Measurements from ENCODE around the gene STX8.
"Not testable (repeated sequence)": the region's sequence is repeated elsewhere in the genome, so short reads cannot be mapped to it uniquely, and the experiment has no call there.

The STX8 gene

DNA sequence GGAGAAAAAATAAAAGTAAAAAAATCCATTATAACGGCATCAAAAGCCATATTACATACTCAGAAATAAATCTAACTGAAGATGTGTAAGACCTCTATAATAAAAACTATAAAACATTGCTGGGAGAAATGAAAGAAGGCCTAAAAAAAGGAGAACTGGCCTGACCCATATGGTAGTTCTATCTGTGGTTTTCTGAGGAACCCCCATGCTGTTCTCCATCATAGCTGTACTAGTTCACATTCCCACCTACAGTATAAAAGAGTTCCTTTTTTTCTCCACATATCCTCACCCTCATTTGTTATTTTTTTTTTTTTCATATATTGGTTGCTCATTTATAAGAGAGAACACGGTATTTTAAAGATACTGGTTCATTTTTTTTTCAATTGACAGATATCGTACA is 191.8 kb downstream of the STX8 start:
- TF ChIP-seq, protein P1, sequence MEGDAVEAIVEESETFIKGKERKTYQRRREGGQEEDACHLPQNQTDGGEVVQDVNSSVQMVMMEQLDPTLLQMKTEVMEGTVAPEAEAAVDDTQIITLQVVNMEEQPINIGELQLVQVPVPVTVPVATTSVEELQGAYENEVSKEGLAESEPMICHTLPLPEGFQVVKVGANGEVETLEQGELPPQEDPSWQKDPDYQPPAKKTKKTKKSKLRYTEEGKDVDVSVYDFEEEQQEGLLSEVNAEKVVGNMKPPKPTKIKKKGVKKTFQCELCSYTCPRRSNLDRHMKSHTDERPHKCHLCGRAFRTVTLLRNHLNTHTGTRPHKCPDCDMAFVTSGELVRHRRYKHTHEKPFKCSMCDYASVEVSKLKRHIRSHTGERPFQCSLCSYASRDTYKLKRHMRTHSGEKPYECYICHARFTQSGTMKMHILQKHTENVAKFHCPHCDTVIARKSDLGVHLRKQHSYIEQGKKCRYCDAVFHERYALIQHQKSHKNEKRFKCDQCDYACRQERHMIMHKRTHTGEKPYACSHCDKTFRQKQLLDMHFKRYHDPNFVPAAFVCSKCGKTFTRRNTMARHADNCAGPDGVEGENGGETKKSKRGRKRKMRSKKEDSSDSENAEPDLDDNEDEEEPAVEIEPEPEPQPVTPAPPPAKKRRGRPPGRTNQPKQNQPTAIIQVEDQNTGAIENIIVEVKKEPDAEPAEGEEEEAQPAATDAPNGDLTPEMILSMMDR (IDR thresholded peaks at IDR 0.05; ENCODE audit: borderline replicate concordance, control extremely low read depth, extremely low read depth, insufficient read depth, missing control alignments): no peak
- in situ Hi-C loops (cut with MboI; ENCODE audit: low sequenced_read_pairs, unreplicated experiment): no loop called here
- no peak for DNase-seq (ENCODE audit: low spot score)

DNA sequence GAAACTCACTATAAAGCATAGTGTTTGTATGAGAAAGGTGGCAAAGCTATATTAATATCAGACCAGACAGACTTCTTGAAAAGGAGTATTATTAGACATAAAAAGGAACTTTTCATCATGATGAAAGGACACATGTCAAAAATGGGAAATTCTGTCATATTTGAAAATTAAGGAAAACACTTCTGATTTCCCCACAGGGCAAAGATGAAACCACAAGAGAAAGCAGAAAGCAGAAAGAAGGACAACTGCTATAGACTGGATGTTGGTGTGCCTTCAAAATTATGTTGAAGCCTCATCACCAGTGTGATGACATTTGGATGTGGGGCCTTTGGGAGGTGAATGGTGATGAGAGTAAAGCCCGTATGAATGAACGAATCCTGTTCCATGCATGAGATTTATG is 193.0 kb downstream of the STX8 start:
- in situ Hi-C loops (cut with MboI; ENCODE audit: low sequenced_read_pairs, unreplicated experiment): no loop called here
- TF ChIP-seq, protein P1 (IDR thresholded peaks at IDR 0.05; ENCODE audit: borderline replicate concordance, control extremely low read depth, extremely low read depth, insufficient read depth, missing control alignments): no peak
- no peak for DNase-seq (ENCODE audit: low spot score)

DNA sequence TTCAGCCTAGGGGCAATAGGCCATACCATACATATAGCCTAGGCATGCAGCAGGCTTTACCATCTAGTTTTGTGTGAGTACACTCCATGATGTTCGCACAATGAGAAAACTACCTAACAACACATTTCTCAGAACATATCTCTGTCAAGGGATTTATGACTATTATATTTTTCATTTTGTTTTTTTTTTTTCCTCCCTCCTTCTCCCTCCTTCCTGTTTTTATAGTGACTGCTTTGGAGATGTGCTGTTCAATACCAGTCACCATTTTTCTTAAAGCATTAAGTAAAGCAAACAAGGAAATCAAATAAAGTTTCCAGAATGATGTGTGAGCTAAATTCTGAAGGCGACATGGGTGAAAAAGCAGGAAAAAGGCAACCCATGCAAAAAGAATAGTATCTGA is 194.6 kb downstream of the STX8 start:
- no peak for DNase-seq (ENCODE audit: low spot score)
- in situ Hi-C loops (cut with MboI; ENCODE audit: low sequenced_read_pairs, unreplicated experiment): no loop called here
- TF ChIP-seq, protein P1 (IDR thresholded peaks at IDR 0.05; ENCODE audit: borderline replicate concordance, control extremely low read depth, extremely low read depth, insufficient read depth, missing control alignments): no peak

DNA sequence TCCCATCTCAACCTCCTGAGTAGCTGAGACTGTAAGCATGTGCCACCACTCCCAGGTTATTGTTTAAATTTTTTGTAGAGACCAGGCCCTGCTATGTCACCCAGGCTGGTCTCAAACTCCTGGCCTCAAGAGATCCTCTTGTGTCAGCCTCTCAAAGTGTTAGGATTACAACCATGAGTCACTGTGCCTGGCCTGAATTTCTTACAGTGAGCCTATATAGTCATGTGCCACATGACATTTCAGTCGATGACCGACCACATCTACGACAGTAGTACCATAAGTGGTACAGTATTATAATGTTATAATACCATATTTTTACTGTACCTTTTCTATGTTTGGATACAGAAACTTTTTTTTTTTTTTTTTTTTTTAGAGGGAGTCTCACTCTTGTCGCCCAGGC is 195.3 kb downstream of the STX8 start:
- TF ChIP-seq, protein P1 (IDR thresholded peaks at IDR 0.05; ENCODE audit: borderline replicate concordance, control extremely low read depth, extremely low read depth, insufficient read depth, missing control alignments): no peak
- in situ Hi-C loops (cut with MboI; ENCODE audit: low sequenced_read_pairs, unreplicated experiment): no loop called here
- no peak for DNase-seq (ENCODE audit: low spot score)

DNA sequence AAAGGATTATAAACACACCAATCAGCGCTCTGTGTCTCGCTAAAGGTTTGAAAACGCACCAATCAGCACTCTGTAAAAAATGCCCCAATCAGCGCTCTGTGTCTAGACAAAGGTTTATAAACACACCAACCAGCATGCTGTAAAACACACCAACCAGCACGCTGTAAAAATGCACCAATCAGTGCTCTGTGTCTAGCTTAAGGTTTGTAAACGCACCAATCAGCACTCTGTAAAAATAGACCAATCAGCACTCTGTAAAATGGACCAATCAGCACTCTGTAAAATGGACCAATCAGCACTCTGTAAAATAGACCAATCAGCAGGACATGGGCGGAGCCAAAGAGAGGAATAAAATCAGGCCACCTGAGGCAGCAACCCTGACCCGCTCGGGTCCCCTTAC is 199.4 kb downstream of the STX8 start:
- DNase-seq (ENCODE audit: low spot score); in situ Hi-C loops (cut with MboI; ENCODE audit: low sequenced_read_pairs, unreplicated experiment): not testable (repeated sequence)

DNA sequence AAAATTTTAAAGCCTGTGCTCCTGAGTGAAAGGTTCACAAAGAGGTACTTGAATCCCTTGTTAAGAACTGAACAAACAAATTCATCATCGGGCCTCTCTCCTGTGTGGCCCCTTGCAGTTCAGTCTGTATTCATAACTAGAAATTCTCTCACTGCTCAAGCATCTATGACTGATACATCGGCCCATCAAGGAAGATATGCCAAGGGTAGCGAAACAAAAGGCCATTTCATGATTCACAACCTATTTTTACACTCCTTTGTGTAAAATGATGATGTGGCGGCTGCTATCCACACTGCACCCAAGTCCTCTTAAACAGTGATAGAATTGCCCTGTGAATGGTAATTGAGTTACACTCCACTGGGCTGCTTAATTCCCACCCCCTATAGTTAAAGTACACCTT is 204.6 kb downstream of the STX8 start:
- TF ChIP-seq, protein P1 (IDR thresholded peaks at IDR 0.05; ENCODE audit: borderline replicate concordance, control extremely low read depth, extremely low read depth, insufficient read depth, missing control alignments): no peak
- in situ Hi-C loops (cut with MboI; ENCODE audit: low sequenced_read_pairs, unreplicated experiment): no loop called here
- DNase-seq (ENCODE audit: low spot score): no peak

DNA sequence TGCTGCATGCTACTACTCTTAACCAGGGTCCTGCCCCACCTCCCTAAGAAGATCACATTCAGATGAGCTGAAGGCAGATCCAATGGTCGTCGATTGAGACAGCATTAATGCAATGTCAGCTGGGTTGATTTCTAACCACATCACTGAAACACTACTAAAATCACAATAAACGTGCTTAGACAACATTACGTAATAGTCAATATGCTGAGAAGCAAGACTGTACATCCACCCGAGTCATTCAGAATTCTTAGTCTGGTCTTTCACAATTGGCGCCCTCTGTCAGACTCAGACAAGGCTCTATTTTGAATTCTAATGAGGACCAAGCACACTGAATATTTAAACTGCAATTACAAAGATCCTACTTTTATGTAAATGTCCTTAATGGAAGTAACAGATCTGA is 205.2 kb downstream of the STX8 start:
- DNase-seq (ENCODE audit: low spot score): no peak
- TF ChIP-seq, protein P1 (IDR thresholded peaks at IDR 0.05; ENCODE audit: borderline replicate concordance, control extremely low read depth, extremely low read depth, insufficient read depth, missing control alignments): no peak
- in situ Hi-C loops (cut with MboI; ENCODE audit: low sequenced_read_pairs, unreplicated experiment): no loop called here
